HCT116 (cell line): ENCODE measurements around the gene NLGN4Y. TPM values are rescaled to one million over a fixed set of nuclear protein-coding genes. Genes with fewer than 3 reads are reported as not detected.

Source experiments
- ATAC-seq: fragments of 200-7000 bp; cut with Tn5 transposase; 2 replicates; pipeline ENCODE4 v1.9.1; 2020; ENCODE audit warnings: mild to moderate bottlenecking, moderate library complexity
- BruUV-seq: library from RNA; stranded (reverse); fragments of 400-500 nt; replicated peaks from 2 replicates; lab custom pipeline; 2021; lab: Mats Ljungman, UMichigan
- CTCF ChIA-PET: fragments of 300-600 bp; sonication (Branson Sonifier 250); formaldehyde crosslinking; loops from one replicate; lab custom pipeline; 2021; ENCODE audit warnings: antibody characterized with exemption; lab: Charles Lee
- POLR2A ChIA-PET: fragments of 300-600, 350-600 bp; sonication (Branson Sonifier 250); formaldehyde crosslinking; loops from one replicate; lab custom pipeline; 2021; ENCODE audit warnings: antibody characterized with exemption; lab: Charles Lee
- RAD21 ChIA-PET, 2 experiments: fragments of 300-600 bp; sonication (Branson Sonifier 250); formaldehyde crosslinking; loops; one replicate each; lab custom pipeline; 2023; ENCODE audit warnings: low total read pairs in 2 of 2; ENCODE audit not compliant: uncharacterized antibody in 2 of 2, unreplicated experiment in 2 of 2, low non-redundant PET in 1 of 2; lab: Charles Lee
- DNase-seq: peaks from one replicate; pipeline ENCODE4 v3.0.0-alpha.2; 2010; ENCODE audit warnings: low read depth, low spot score
- H2AFZ ChIP-seq: fragments of 200-600 bp; shearing (Covaris generic), sonication (generic); 2 replicates; pipeline ENCODE4 v1.6.1; 2017; ENCODE audit warnings: low read depth, mixed run types, mixed read lengths, antibody characterized with exemption, low read length; ENCODE audit not compliant: poor library complexity, severe bottlenecking
- H3K27ac ChIP-seq: 2 replicates; pipeline ENCODE4 v1.5.1; 2012; ENCODE audit warnings: low read depth, low read length
- H3K27me3 ChIP-seq: fragments of 200-600 bp; sonication (generic); 2 replicates; pipeline ENCODE4 v1.6.1; 2016; ENCODE audit warnings: mixed run types, low read length, mixed read lengths; ENCODE audit not compliant: insufficient read depth
- H3K36me3 ChIP-seq, 2 experiments: fragments of 200-500 bp in 1 of 2; fragments of 200-600 bp in 1 of 2; sonication (Bioruptor generic) in 1 of 2; sonication (generic) in 1 of 2; 2 replicates each; pipeline versions ENCODE4 v1.5.1 to v1.6.1; 2014 to 2016; ENCODE audit warnings: low read length in 2 of 2, inconsistent platforms in 1 of 2, mixed read lengths in 1 of 2, mixed run types in 1 of 2; ENCODE audit not compliant: insufficient read depth in 2 of 2, control insufficient read depth in 1 of 2
- H3K4me1 ChIP-seq, 2 experiments: fragments of 200-600 bp in 1 of 2; sonication (generic) in 1 of 2; 2 replicates each; pipeline versions ENCODE4 v1.5.1 to v1.6.1; 2012 to 2017; ENCODE audit warnings: low read length in 2 of 2, inconsistent platforms in 1 of 2, mild to moderate bottlenecking in 1 of 2, mixed read lengths in 1 of 2, mixed run types in 1 of 2, moderate library complexity in 1 of 2; ENCODE audit not compliant: insufficient read depth in 2 of 2, control insufficient read depth in 1 of 2
- H3K4me2 ChIP-seq: fragments of 200-600 bp; sonication (generic); 2 replicates; pipeline ENCODE4 v1.6.1; 2017; ENCODE audit warnings: mixed run types, low read length, mixed read lengths
- H3K4me3 ChIP-seq, 2 experiments: fragments of 200-600 bp in 1 of 2; sonication (generic) in 1 of 2; replicated peaks in 1 of 2; 2 replicates each; pipeline ENCODE4 v1.5.1; 2011 to 2016; ENCODE audit warnings: low read length in 2 of 2, control low read depth in 1 of 2, low read depth in 1 of 2, mild to moderate bottlenecking in 1 of 2, mixed read lengths in 1 of 2, mixed run types in 1 of 2
- H3K79me2 ChIP-seq: fragments of 200-600 bp; sonication (generic); 2 replicates; pipeline ENCODE4 v1.6.1; 2017; ENCODE audit warnings: mild to moderate bottlenecking, mixed run types, low read length, moderate library complexity, mixed read lengths; ENCODE audit not compliant: insufficient read depth
- H3K9ac ChIP-seq: fragments of 200-600 bp; sonication (generic); 2 replicates; pipeline ENCODE4 v1.6.1; 2016; ENCODE audit warnings: low read length, mixed read lengths
- H3K9me2 ChIP-seq: fragments of 200-600 bp; sonication (generic), shearing (Covaris generic); 2 replicates; pipeline ENCODE4 v1.6.1; 2017; ENCODE audit warnings: mixed run types, mild to moderate bottlenecking, moderate library complexity; ENCODE audit not compliant: insufficient read depth
- H3K9me3 ChIP-seq, 2 experiments: fragments of 200-500 bp in 1 of 2; fragments of 200-600 bp in 1 of 2; sonication (Bioruptor generic) in 1 of 2; sonication (generic) in 1 of 2; 2 replicates each; pipeline ENCODE4 v1.6.1; 2014 to 2017; ENCODE audit warnings: low read length in 2 of 2, mixed read lengths in 2 of 2, inconsistent platforms in 1 of 2, low read depth in 1 of 2, mild to moderate bottlenecking in 1 of 2, mixed run types in 1 of 2, moderate library complexity in 1 of 2; ENCODE audit not compliant: control insufficient read depth in 1 of 2, insufficient read depth in 1 of 2
- H4K20me1 ChIP-seq: fragments of 200-600 bp; sonication (generic), shearing (Covaris generic); 2 replicates; pipeline ENCODE4 v1.6.1; 2017; ENCODE audit warnings: mixed run types, mild to moderate bottlenecking, moderate library complexity; ENCODE audit not compliant: insufficient read depth
- EGR1 ChIP-seq: IDR thresholded peaks from 2 replicates; pipeline ENCODE4 v1.6.1; 2012; ENCODE audit warnings: low read depth
- EZH2phosphoT487 ChIP-seq: fragments of 200-600 bp; IDR thresholded peaks from 2 replicates; pipeline ENCODE4 v1.6.1; 2018; ENCODE audit warnings: antibody characterized with exemption, borderline replicate concordance
- FOSL1 ChIP-seq: IDR thresholded peaks from 2 replicates; pipeline ENCODE4 v1.6.1; 2012; ENCODE audit warnings: low read depth
- SRF ChIP-seq: IDR thresholded peaks from 2 replicates; pipeline ENCODE4 v1.6.1; 2012; ENCODE audit warnings: low read depth
- TCF7L2 ChIP-seq: IDR thresholded peaks from 2 replicates; pipeline ENCODE4 v1.7.0; 2011; ENCODE audit warnings: borderline replicate concordance, inconsistent platforms; ENCODE audit not compliant: insufficient read depth, insufficient read length; ENCODE audit errors: extremely low read depth
- YY1 ChIP-seq: IDR thresholded peaks from 2 replicates; pipeline ENCODE4 v1.6.1; 2011; ENCODE audit warnings: low read length, low read depth, moderate library complexity, mild to moderate bottlenecking; ENCODE audit not compliant: insufficient replicate concordance; ENCODE audit errors: extremely low read depth
- intact Hi-C: fragments of 100-400 bp; cut with micrococcal nuclease; formaldehyde crosslinking; loops from 2 replicates; pipeline ENCODE4 v1.10.0; 2022
- total RNA-seq: library from RNA; stranded (reverse); gene quantifications from one replicate; pipeline ENCODE4 v1.2.1, GENCODE V29; 2021; ENCODE audit not compliant: unreplicated experiment
- TF ChIP-seq, protein P1 (sequence below): IDR thresholded peaks from 2 replicates; pipeline ENCODE4 v1.6.1; 2012

The NLGN4Y gene
- total RNA-seq, 1 experiment from 2014 or later = 0.22 TPM

DNA sequence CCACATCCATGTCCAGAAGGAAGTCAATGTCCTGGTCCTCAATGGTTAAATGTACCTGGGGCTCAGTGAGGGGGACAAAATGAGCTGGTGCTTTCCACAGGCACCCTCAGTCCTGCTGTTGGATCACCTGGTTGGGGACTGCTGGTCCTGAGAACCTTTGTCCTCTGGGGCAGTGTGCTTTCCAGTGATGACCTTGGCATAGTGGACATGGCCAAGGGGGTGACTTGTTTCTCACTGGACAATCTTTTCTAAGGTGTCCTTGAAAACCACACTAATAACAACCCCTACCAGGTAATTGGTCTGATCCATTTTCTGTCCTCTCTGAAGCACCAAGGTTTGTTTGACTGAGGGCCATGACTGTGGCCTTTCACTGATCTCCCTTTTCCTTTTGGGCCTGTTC is 294.1 kb downstream of the NLGN4Y start:
- POLR2A ChIA-PET = no interaction called here
- no peaks in the 10 kb centered on the region for H3K27me3 ChIP-seq
- H3K36me3 ChIP-seq = no peaks in the 10 kb centered on the region
- ATAC-seq = no peak
- H3K9me2 ChIP-seq = no peaks in the 10 kb centered on the region
- no peaks in the 10 kb centered on the region for H4K20me1 ChIP-seq
- CTCF ChIA-PET = no interaction called here
- H3K9me3 ChIP-seq = no peaks in the 10 kb centered on the region
- RAD21 ChIA-PET = no interaction called here
- BruUV-seq = no TSS peak
- no peak for DNase-seq
- intact Hi-C loops = no loop called here
- H3K27ac ChIP-seq = no peak overlapping the region
- H2AFZ ChIP-seq = no peak overlapping the region
- no peaks in the 10 kb centered on the region for H3K4me1 ChIP-seq
- no peaks in the 10 kb centered on the region for H3K79me2 ChIP-seq
- TF ChIP-seq, protein P1, sequence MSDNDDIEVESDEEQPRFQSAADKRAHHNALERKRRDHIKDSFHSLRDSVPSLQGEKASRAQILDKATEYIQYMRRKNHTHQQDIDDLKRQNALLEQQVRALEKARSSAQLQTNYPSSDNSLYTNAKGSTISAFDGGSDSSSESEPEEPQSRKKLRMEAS = no peak
- TF ChIP-seq SRF (no peak), TCF7L2 (no peak), YY1 (no peak), EGR1 (no peak)
- H3K4me3 ChIP-seq = no peak overlapping the region
- H3K9ac ChIP-seq = no peak overlapping the region
- H3K4me2 ChIP-seq = no peak overlapping the region

DNA sequence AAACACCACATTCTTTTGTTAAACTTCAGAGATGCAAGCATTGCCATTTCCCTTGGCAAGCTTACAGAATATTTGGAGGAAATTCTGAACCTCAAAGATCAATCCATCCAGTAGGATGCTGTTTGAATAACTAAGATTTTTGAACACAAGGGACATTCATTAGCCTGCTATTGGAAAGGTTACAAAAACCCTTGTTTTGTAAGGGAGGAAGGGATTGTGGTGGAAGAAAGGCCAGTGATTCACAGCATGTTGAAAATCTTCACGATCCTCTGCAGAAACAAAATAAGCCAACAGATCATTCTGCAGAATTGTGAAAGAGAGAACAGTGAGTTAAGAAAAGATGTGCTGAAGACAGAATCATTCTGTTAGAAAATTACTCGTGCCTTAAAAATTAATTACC is 297.9 kb downstream of the NLGN4Y start:
- no TSS peak for BruUV-seq
- H4K20me1 ChIP-seq = no peaks in the 10 kb centered on the region
- CTCF ChIA-PET = no interaction called here
- ATAC-seq = no peak
- no peaks in the 10 kb centered on the region for H3K4me1 ChIP-seq
- POLR2A ChIA-PET = no interaction called here
- no peaks in the 10 kb centered on the region for H3K9me2 ChIP-seq
- intact Hi-C loops = no loop called here
- H3K4me3 ChIP-seq = no peak overlapping the region
- no peak overlapping the region for H2AFZ ChIP-seq
- no peaks in the 10 kb centered on the region for H3K9me3 ChIP-seq
- no peaks in the 10 kb centered on the region for H3K36me3 ChIP-seq
- RAD21 ChIA-PET = no interaction called here
- no peak for TF ChIP-seq FOSL1
- TF ChIP-seq EZH2phosphoT487 = no peak
- H3K27me3 ChIP-seq = no peaks in the 10 kb centered on the region
- H3K4me2 ChIP-seq = no peak overlapping the region
- no peak overlapping the region for H3K27ac ChIP-seq
- no peaks in the 10 kb centered on the region for H3K79me2 ChIP-seq
- no peak for DNase-seq
- H3K9ac ChIP-seq = no peak overlapping the region
